ENCODE results near the gene SMIM15. TPM values are rescaled to one million over a fixed set of nuclear protein-coding genes. Genes with fewer than 3 reads are reported as not detected.

SMIM15 gene
- total RNA-seq, 1 donor from 2014 or later: 64.1 TPM

DNA sequence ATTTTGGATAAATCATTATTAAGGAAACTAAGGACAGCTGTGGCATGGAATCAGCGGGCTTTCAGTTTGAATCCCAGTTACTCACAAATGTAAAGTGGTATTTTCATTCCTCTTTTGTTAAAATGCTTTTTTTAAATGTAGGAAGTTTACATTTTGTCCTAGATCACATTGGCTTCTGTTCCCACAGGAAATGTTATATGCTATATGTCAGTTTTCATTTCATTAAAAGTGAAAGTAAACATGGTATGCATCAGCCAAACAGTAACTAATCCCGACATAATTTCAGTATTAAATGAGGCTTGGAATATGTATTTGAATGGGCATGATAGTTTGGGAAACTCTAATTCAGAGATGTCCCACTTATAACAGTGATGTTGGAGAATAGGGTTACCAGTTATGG, 18.6 kb upstream of the SMIM15 start:
- TF ChIP-seq, protein P1, sequence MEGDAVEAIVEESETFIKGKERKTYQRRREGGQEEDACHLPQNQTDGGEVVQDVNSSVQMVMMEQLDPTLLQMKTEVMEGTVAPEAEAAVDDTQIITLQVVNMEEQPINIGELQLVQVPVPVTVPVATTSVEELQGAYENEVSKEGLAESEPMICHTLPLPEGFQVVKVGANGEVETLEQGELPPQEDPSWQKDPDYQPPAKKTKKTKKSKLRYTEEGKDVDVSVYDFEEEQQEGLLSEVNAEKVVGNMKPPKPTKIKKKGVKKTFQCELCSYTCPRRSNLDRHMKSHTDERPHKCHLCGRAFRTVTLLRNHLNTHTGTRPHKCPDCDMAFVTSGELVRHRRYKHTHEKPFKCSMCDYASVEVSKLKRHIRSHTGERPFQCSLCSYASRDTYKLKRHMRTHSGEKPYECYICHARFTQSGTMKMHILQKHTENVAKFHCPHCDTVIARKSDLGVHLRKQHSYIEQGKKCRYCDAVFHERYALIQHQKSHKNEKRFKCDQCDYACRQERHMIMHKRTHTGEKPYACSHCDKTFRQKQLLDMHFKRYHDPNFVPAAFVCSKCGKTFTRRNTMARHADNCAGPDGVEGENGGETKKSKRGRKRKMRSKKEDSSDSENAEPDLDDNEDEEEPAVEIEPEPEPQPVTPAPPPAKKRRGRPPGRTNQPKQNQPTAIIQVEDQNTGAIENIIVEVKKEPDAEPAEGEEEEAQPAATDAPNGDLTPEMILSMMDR (conservative IDR thresholded peaks at IDR 0.05): no peak
- Mint-ChIP-seq H3K27ac (ENCODE audit: unreplicated experiment) (no peak overlapping the region), H3K4me1 (no peaks in the 10 kb centered on the region)

GRCh38 chr5:61178702-61179101, 16.4 kb upstream of the SMIM15 start:
- no peak for DNase-seq (ENCODE audit: low read depth, low spot score)
- Mint-ChIP-seq H3K27ac (ENCODE audit: unreplicated experiment) (no peak overlapping the region), H3K36me3 (ENCODE audit: low read depth) (no peaks in the 10 kb centered on the region), H3K27me3 (ENCODE audit: low read depth) (no peaks in the 10 kb centered on the region), H3K9me3 (no peaks in the 10 kb centered on the region), H3K4me3 (no peak overlapping the region), H3K4me1 (no peaks in the 10 kb centered on the region)
- TF ChIP-seq, protein P1 (conservative IDR thresholded peaks at IDR 0.05): no peak

More for the DNA sequence above, 18.6 kb upstream of the SMIM15 start:
- Mint-ChIP-seq H3K36me3 (ENCODE audit: low read depth) (no peaks in the 10 kb centered on the region), H3K4me3 (no peak overlapping the region), H3K9me3 (no peaks in the 10 kb centered on the region), H3K27me3 (ENCODE audit: low read depth) (no peaks in the 10 kb centered on the region)
- no peak for DNase-seq (ENCODE audit: low read depth, low spot score)

DNA sequence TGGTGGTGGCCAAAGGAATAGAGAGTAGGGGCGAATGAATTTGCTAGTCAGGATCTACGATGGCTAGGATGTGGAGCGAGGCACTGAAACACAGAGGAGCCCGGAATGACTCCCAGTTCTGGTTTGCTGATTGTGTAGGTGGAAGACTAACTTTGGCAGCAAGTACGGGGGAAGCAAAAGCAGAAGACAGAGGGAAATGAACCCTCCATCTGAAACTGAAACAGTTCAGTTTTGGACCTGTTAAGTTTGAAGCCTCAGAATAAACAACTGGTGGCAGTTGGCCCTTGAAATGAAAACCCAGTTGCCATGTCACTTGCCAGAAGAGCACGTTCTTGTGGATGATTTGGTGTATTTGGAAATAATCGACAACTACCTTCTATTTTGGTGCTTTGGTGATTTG, 15.4 kb upstream of the SMIM15 start:
- no peak overlapping the region for H3K4me3 Mint-ChIP-seq
- no peaks in the 10 kb centered on the region for H3K36me3 Mint-ChIP-seq (ENCODE audit: low read depth)
- TF ChIP-seq, protein P1 (conservative IDR thresholded peaks at IDR 0.05): no peak
- DNase-seq (ENCODE audit: low read depth, low spot score): no peak
- no peaks in the 10 kb centered on the region for H3K4me1 Mint-ChIP-seq
- H3K27ac Mint-ChIP-seq (ENCODE audit: unreplicated experiment): no peak overlapping the region
- H3K9me3 Mint-ChIP-seq: no peaks in the 10 kb centered on the region
- H3K27me3 Mint-ChIP-seq (ENCODE audit: low read depth): no peaks in the 10 kb centered on the region

GRCh38 chr5:61177070-61177469, 14.8 kb upstream of the SMIM15 start:
- no peaks in the 10 kb centered on the region for H3K4me1 Mint-ChIP-seq
- no peaks in the 10 kb centered on the region for H3K27me3 Mint-ChIP-seq (ENCODE audit: low read depth)
- H3K36me3 Mint-ChIP-seq (ENCODE audit: low read depth): no peaks in the 10 kb centered on the region

GRCh38 chr5:61176631-61177030, 14.4 kb upstream of the SMIM15 start:
- Mint-ChIP-seq H3K4me3 (no peak overlapping the region), H3K4me1 (no peaks in the 10 kb centered on the region), H3K27me3 (ENCODE audit: low read depth) (no peaks in the 10 kb centered on the region), H3K36me3 (ENCODE audit: low read depth) (no peaks in the 10 kb centered on the region), H3K9me3 (no peaks in the 10 kb centered on the region), H3K27ac (ENCODE audit: unreplicated experiment) (no peak overlapping the region)
- TF ChIP-seq, protein P1 (conservative IDR thresholded peaks at IDR 0.05): no peak
- no peak for DNase-seq (ENCODE audit: low read depth, low spot score)

More at GRCh38 chr5:61177070-61177469, 14.8 kb upstream of the SMIM15 start:
- DNase-seq (ENCODE audit: low read depth, low spot score): no peak
- Mint-ChIP-seq H3K27ac (ENCODE audit: unreplicated experiment) (no peak overlapping the region), H3K9me3 (no peaks in the 10 kb centered on the region), H3K4me3 (no peak overlapping the region)
- TF ChIP-seq, protein P1 (conservative IDR thresholded peaks at IDR 0.05): no peak

DNA sequence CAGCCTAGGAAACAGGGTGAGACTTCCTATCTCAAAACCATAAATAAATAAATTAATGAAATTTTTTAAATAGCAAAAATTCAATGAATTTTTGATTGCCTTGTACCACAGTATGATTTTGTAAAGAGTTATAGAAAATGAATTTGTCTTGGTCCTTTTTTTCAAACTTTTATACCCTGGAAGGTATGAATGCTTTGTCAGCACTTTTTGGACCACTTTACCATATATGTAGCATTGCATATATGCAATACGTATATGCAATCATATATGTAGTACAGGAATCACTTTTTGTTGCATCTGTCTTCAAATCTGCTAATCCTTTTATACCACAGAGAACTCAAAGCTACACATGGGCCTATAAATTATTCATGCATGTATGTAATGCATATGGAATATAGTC, 9.2 kb upstream of the SMIM15 start:
- Mint-ChIP-seq H3K27ac (ENCODE audit: unreplicated experiment) (no peak overlapping the region), H3K4me3 (no peak overlapping the region), H3K36me3 (ENCODE audit: low read depth) (peaks cover 2% of the 10 kb centered on the region), H3K4me1 (peaks cover 4% of the 10 kb centered on the region), H3K27me3 (ENCODE audit: low read depth) (no peaks in the 10 kb centered on the region), H3K9me3 (no peaks in the 10 kb centered on the region)
- no peak for DNase-seq (ENCODE audit: low read depth, low spot score)
- TF ChIP-seq, protein P1 (conservative IDR thresholded peaks at IDR 0.05): no peak

Measured in neural crest cell (in vitro differentiated cells).